Measurements from ENCODE around the gene CDNF.

CDNF gene

DNA sequence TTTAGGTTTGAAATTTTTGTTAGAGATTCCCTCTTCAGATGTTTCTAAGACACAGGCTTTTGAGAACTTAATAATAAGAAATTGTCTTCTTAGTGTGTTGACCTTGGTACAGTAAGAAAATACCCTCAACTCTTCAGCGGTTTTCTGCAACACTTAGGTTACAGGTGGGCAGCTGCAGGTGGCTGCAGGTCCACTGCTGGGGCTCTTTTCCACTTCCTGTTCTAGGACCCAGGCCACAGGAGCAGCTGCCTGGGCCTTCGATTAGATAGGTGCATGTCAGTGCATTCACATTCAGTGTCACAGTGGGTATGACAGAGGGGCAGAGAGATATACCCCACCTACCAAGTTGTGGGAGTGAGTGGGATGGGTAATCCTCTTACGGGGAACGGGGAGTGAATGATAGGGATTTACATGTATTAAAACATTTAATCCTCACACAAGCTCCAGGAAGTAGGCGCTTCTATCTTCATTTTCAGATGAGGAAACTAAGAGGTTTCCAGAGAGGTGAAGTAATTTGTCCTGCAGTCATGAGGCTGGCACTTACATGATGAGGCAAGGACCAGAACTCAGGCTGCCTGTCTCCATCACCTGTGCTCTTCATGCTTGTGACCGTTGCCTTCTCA is 20.6 kb upstream of the CDNF start:
- TF ChIP-seq, protein P1, sequence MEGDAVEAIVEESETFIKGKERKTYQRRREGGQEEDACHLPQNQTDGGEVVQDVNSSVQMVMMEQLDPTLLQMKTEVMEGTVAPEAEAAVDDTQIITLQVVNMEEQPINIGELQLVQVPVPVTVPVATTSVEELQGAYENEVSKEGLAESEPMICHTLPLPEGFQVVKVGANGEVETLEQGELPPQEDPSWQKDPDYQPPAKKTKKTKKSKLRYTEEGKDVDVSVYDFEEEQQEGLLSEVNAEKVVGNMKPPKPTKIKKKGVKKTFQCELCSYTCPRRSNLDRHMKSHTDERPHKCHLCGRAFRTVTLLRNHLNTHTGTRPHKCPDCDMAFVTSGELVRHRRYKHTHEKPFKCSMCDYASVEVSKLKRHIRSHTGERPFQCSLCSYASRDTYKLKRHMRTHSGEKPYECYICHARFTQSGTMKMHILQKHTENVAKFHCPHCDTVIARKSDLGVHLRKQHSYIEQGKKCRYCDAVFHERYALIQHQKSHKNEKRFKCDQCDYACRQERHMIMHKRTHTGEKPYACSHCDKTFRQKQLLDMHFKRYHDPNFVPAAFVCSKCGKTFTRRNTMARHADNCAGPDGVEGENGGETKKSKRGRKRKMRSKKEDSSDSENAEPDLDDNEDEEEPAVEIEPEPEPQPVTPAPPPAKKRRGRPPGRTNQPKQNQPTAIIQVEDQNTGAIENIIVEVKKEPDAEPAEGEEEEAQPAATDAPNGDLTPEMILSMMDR (conservative IDR thresholded peaks at IDR 0.05), result no peak
- H3K27ac ChIP-seq, result no peak overlapping the region

- H3K27ac ChIP-seq, result no peak overlapping the region
- TF ChIP-seq, protein P1 (conservative IDR thresholded peaks at IDR 0.05), result no peak
These were observed 17.6 kb upstream of the CDNF start for GRCh38 chr10:14855453-14855852.

- H3K27ac ChIP-seq, result no peak overlapping the region
- TF ChIP-seq, protein P1 (conservative IDR thresholded peaks at IDR 0.05), result no peak
These were observed 14.4 kb upstream of the CDNF start for GRCh38 chr10:14852236-14852635.

- no peak overlapping the region for H3K27ac ChIP-seq
- TF ChIP-seq, protein P1 (conservative IDR thresholded peaks at IDR 0.05), result no peak
These were observed 7.1 kb upstream of the CDNF start for GRCh38 chr10:14844948-14845347.

GRCh38 chr10:14843327-14843988 is 5.6 kb upstream of the CDNF start:
- H3K27ac ChIP-seq, result no peak overlapping the region
- TF ChIP-seq, protein P1 (conservative IDR thresholded peaks at IDR 0.05), result no peak

DNA sequence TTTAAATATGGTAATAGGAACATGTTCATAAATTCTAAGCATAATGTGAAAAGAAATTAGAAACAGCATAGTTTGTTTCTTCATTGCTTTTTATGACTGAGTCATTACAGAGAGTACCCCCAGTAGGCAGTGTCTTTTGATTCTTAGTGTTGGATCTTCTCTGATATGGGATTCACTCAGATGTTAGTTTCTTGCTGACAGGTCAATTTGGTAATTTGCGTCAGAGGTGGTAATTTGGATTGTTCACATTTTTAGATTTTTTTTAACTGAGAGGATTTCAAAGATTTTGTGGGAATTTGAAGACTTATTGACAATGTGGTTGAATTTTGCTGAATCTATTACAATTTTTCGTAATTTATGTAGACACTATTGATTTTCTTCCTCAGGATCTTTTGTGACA is 2.3 kb upstream of the CDNF start:
- no peak overlapping the region for H3K27ac ChIP-seq
- TF ChIP-seq, protein P1 (conservative IDR thresholded peaks at IDR 0.05), result no peak

DNA sequence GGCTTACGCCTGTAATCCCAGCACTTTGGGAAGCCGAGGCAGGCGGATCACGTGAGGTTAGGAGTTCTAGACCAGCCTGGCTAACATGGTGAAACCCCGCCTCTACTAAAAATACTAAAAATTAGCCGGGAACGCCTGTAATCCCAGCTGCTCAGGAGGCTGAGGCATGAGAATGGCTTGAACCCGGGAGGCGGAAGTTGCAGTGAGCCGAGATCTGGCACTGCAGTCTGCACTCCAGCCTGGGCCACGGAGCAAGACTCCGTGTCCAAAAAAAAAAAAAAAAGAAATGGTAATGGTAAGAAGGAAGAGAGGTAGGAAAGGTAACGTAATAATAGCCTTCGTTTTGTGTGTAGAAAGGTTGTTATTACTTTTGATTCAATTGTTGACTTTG is 1.5 kb upstream of the CDNF start:
- H3K27ac ChIP-seq, result peak overlapping the region; percentile 93
- TF ChIP-seq, protein P1 (conservative IDR thresholded peaks at IDR 0.05), result no peak
